Measurements from ENCODE around the gene TNFRSF14.

GRCh38 chr1:2553871-2554620, 2.1 kb upstream of the TNFRSF14 start:
- TF ChIP-seq, protein P1, sequence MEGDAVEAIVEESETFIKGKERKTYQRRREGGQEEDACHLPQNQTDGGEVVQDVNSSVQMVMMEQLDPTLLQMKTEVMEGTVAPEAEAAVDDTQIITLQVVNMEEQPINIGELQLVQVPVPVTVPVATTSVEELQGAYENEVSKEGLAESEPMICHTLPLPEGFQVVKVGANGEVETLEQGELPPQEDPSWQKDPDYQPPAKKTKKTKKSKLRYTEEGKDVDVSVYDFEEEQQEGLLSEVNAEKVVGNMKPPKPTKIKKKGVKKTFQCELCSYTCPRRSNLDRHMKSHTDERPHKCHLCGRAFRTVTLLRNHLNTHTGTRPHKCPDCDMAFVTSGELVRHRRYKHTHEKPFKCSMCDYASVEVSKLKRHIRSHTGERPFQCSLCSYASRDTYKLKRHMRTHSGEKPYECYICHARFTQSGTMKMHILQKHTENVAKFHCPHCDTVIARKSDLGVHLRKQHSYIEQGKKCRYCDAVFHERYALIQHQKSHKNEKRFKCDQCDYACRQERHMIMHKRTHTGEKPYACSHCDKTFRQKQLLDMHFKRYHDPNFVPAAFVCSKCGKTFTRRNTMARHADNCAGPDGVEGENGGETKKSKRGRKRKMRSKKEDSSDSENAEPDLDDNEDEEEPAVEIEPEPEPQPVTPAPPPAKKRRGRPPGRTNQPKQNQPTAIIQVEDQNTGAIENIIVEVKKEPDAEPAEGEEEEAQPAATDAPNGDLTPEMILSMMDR (IDR thresholded peaks at IDR 0.05; ENCODE audit: insufficient read depth, low read depth, low read length), result no peak
- no peak for TF ChIP-seq EZH2 (IDR thresholded peaks at IDR 0.05; ENCODE audit: insufficient read depth, low read length)
